Memory B cell (primary cell): ENCODE measurements around the gene IFNA21.
"Not testable (repeated sequence)": the region's sequence is repeated elsewhere in the genome, so short reads cannot be mapped to it uniquely, and the experiment has no call there.

Experiments used
- ATAC-seq: fragments of 150-1000 bp; cut with Tn5 transposase; 2 replicates; pipeline ENCODE4 v1.10.0; 2021; ENCODE audit warnings: low read depth, mild to moderate bottlenecking, moderate library complexity
- DNase-seq, 2 donors: peaks; one replicate each; pipeline ENCODE4 v3.0.0; 2022; ENCODE audit warnings: low spot score in 2 of 2
- H3K27ac Mint-ChIP-seq: one replicate; pipeline ENCODE4 v1.8.0; 2022; ENCODE audit warnings: mild to moderate bottlenecking, moderate library complexity, mixed read lengths
- H3K27me3 Mint-ChIP-seq: one replicate; pipeline ENCODE4 v1.8.0; 2022; ENCODE audit warnings: mixed read lengths
- H3K36me3 Mint-ChIP-seq: one replicate; pipeline ENCODE4 v1.8.0; 2022; ENCODE audit warnings: mild to moderate bottlenecking, mixed read lengths
- H3K4me1 Mint-ChIP-seq: one replicate; pipeline ENCODE4 v1.8.0; 2022; ENCODE audit warnings: mixed read lengths
- H3K4me3 Mint-ChIP-seq: one replicate; pipeline ENCODE4 v1.8.0; 2022; ENCODE audit warnings: mild to moderate bottlenecking, moderate library complexity, mixed read lengths
- H3K9me3 Mint-ChIP-seq: one replicate; pipeline ENCODE4 v1.8.0; 2022; ENCODE audit warnings: mixed read lengths

Gene IFNA21

DNA sequence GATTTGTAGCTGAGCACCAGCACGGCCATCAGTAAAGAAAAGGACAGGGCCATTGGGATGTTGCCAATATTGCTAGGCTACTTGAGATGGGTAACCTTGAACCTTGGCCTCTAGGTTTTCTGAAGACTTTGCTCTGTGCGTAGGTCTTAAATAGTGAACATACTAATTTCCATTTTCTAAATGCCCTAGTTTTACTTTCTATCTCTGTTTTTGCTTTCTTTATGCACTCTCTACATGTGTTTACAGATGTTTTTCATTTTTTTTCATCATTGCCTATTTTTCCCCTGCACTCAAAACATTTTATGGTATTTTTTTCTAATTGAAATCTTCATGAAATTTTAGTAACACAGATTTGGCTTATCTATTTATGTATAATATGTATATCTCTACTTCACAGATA, at the start of gene IFNA21:
TSS of gene IFNA21 (minus strand) at position 101 of the 400 bp plus-strand sequence. CDS start at position 53, 48 bp downstream.
- not testable (repeated sequence) for H3K36me3 Mint-ChIP-seq, H3K27me3 Mint-ChIP-seq, H3K27ac Mint-ChIP-seq, DNase-seq, ATAC-seq, H3K4me1 Mint-ChIP-seq, H3K9me3 Mint-ChIP-seq, H3K4me3 Mint-ChIP-seq

- H3K27me3 Mint-ChIP-seq, H3K9me3 Mint-ChIP-seq, DNase-seq, H3K4me1 Mint-ChIP-seq, H3K27ac Mint-ChIP-seq, H3K4me3 Mint-ChIP-seq, H3K36me3 Mint-ChIP-seq: not testable (repeated sequence)
- peak; percentile 48 for ATAC-seq
Observed at GRCh38 chr9:21213411-21214326, 47.2 kb upstream of the IFNA21 start.

GRCh38 chr9:21212160-21212559, 45.7 kb upstream of the IFNA21 start:
- H3K4me1 Mint-ChIP-seq, H3K27ac Mint-ChIP-seq, H3K4me3 Mint-ChIP-seq, H3K36me3 Mint-ChIP-seq, ATAC-seq, H3K9me3 Mint-ChIP-seq, DNase-seq, H3K27me3 Mint-ChIP-seq: not testable (repeated sequence)

GRCh38 chr9:21210782-21211181, 44.3 kb upstream of the IFNA21 start:
- ATAC-seq, H3K27me3 Mint-ChIP-seq, H3K4me1 Mint-ChIP-seq, H3K9me3 Mint-ChIP-seq, H3K27ac Mint-ChIP-seq, H3K36me3 Mint-ChIP-seq, DNase-seq, H3K4me3 Mint-ChIP-seq: not testable (repeated sequence)

GRCh38 chr9:21210311-21210710, 43.9 kb upstream of the IFNA21 start:
- DNase-seq (no peak), ATAC-seq (no peak)
- no peaks in the 10 kb centered on the region for H3K9me3 Mint-ChIP-seq

GRCh38 chr9:21207043-21207442, 40.6 kb upstream of the IFNA21 start, which contains the start of gene IFNA10:
Gene IFNA10 (minus strand): TSS chr9:21207143. CDS start chr9:21207097, 46 bp downstream.
- H3K27ac Mint-ChIP-seq, H3K4me3 Mint-ChIP-seq, ATAC-seq, H3K4me1 Mint-ChIP-seq, H3K27me3 Mint-ChIP-seq, H3K36me3 Mint-ChIP-seq, H3K9me3 Mint-ChIP-seq, DNase-seq: not testable (repeated sequence)

More at GRCh38 chr9:21210311-21210710, 43.9 kb upstream of the IFNA21 start:
- Mint-ChIP-seq H3K27ac (no peak overlapping the region), H3K4me1 (peaks cover 2% of the 10 kb centered on the region), H3K36me3 (no peaks in the 10 kb centered on the region), H3K4me3 (no peak overlapping the region), H3K27me3 (peaks cover 5% of the 10 kb centered on the region)

DNA sequence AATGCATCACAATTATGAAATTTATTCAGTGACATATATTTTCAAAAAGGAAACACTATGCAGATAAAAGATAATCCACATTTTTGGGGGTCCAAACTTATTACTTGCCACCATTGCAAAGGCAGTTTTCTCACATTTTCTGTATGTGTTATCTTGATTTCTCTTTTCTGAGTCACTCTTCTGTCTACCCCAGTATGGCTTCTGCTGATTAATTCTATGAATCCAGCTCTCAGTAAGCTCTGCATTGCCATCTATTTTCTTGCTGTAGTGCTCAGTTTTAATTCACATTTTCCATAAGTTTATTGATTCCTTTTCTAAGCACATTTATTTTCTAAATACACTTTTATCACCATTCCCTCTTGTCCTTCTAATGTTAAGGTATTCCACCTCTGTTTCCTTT, 38.7 kb upstream of the IFNA21 start:
- peaks cover 1% of the 10 kb centered on the region for H3K36me3 Mint-ChIP-seq
- no peaks in the 10 kb centered on the region for H3K9me3 Mint-ChIP-seq
- H3K4me3 Mint-ChIP-seq = no peak overlapping the region
- no peak for DNase-seq
- no peak overlapping the region for H3K27ac Mint-ChIP-seq
- H3K4me1 Mint-ChIP-seq = no peaks in the 10 kb centered on the region
- ATAC-seq = no peak
- peaks cover 8% of the 10 kb centered on the region for H3K27me3 Mint-ChIP-seq

GRCh38 chr9:21202105-21202504, 35.6 kb upstream of the IFNA21 start, which contains the start of gene IFNA7:
Gene IFNA7 (minus strand): TSS chr9:21202205. CDS start chr9:21202165, 40 bp downstream.
- not testable (repeated sequence) for H3K4me3 Mint-ChIP-seq, H3K9me3 Mint-ChIP-seq, H3K27me3 Mint-ChIP-seq, H3K36me3 Mint-ChIP-seq, H3K4me1 Mint-ChIP-seq, H3K27ac Mint-ChIP-seq, ATAC-seq, DNase-seq

- not testable (repeated sequence) for H3K9me3 Mint-ChIP-seq, H3K27me3 Mint-ChIP-seq, H3K36me3 Mint-ChIP-seq, H3K4me1 Mint-ChIP-seq, H3K27ac Mint-ChIP-seq
- peak; percentile 95 for ATAC-seq
- H3K4me3 Mint-ChIP-seq = peak overlapping the region; percentile 44
- DNase-seq = peak; percentile 34 to 35
Observed at GRCh38 chr9:21194867-21195776, 28.7 kb upstream of the IFNA21 start.

DNA sequence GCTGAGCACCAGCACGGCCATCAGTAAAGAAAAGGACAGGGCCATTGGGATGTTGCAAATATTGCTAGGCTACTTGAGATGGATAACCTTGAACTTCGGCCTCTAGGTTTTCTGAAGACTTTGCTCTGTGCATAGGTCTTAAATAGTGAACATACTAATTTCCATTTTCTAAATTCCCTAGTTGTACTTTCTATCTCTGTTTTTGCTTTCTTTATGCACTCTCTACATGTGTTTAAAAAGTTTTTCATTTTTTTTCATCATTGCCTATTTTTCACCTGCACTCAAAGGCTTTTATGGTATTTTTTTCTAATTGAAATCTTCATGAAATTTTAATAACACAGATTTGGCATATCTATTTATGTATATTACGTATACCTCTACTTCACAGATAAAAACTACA, 21.0 kb upstream of the IFNA21 start, which contains the start of gene IFNA4:
TSS of gene IFNA4 (minus strand) at position 101 of the 400 bp plus-strand sequence. CDS start at position 45, 56 bp downstream.
- H3K27ac Mint-ChIP-seq, H3K9me3 Mint-ChIP-seq, H3K36me3 Mint-ChIP-seq, H3K4me3 Mint-ChIP-seq, H3K4me1 Mint-ChIP-seq, H3K27me3 Mint-ChIP-seq, ATAC-seq, DNase-seq: not testable (repeated sequence)

- ATAC-seq (peak; percentile 92), DNase-seq (peak in 1 of 2 donors; percentile 11)
- peak overlapping the region; percentile 77 for H3K27ac Mint-ChIP-seq
- not testable (repeated sequence) for H3K27me3 Mint-ChIP-seq, H3K36me3 Mint-ChIP-seq, H3K9me3 Mint-ChIP-seq, H3K4me1 Mint-ChIP-seq, H3K4me3 Mint-ChIP-seq
Observed at GRCh38 chr9:21182810-21183736, 16.6 kb upstream of the IFNA21 start.

- no peak for DNase-seq
- H3K36me3 Mint-ChIP-seq = no peaks in the 10 kb centered on the region
- H3K27me3 Mint-ChIP-seq = no peaks in the 10 kb centered on the region
- no peaks in the 10 kb centered on the region for H3K9me3 Mint-ChIP-seq
- no peaks in the 10 kb centered on the region for H3K4me1 Mint-ChIP-seq
- H3K4me3 Mint-ChIP-seq = no peak overlapping the region
- H3K27ac Mint-ChIP-seq = no peak overlapping the region
- no peak for ATAC-seq
Observed at GRCh38 chr9:21174671-21175070, 8.2 kb upstream of the IFNA21 start.

DNA sequence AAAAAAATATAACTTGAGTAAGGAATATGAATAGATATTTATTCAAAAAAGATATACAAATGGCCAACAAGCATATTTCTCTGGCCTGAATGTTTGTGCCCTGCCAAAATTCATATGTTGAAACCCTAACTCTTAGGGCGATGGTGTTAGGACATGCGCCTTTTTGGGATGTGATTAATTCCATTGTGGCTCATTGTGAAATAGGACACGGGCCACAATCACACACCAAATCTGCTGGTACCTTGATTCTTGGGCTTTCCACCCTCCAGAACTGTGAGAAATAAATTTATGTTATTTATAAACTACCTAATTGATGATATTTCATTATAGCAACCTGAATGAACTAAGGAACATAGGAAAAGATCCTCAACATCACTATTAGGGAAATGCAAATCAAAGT, 5.7 kb upstream of the IFNA21 start:
- Mint-ChIP-seq H3K9me3 (no peaks in the 10 kb centered on the region), H3K4me3 (no peak overlapping the region), H3K27ac (no peak overlapping the region), H3K27me3 (peaks cover 2% of the 10 kb centered on the region), H3K4me1 (no peaks in the 10 kb centered on the region), H3K36me3 (no peaks in the 10 kb centered on the region)
- no peak for DNase-seq
- ATAC-seq = no peak
